GM10266 (cell line): ENCODE results near the gene KIF5C.

Experiments used
- DNase-seq: peaks from one replicate; pipeline ENCODE4 v3.0.0; 2012; ENCODE audit errors: extremely low spot score
- TF ChIP-seq, protein P1 (sequence below): IDR thresholded peaks from 2 replicates; pipeline ENCODE4 v1.5.1; 2012; ENCODE audit warnings: mild to moderate bottlenecking, low read depth; ENCODE audit not compliant: control insufficient read depth, insufficient read depth; ENCODE audit errors: missing control alignments

Gene KIF5C

DNA sequence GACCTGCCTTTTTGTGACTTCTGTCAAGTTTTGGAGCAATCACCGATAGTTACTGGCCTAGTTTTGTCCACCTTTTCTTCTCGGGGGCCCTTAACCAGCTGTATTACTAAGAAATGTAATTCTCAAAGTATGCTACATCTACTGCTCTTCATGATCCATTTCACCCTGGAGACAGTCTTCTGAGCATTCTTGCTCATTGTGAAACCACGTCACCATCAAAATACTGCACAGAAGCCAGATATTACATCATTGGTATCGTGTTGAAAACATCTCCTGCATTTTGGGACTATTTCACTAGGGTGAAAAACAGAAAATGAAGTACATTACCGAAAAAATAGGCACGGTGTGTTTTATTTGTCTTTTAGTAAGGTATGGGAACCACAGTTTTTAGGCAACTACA, 175.2 kb downstream of the KIF5C start:
- TF ChIP-seq, protein P1, sequence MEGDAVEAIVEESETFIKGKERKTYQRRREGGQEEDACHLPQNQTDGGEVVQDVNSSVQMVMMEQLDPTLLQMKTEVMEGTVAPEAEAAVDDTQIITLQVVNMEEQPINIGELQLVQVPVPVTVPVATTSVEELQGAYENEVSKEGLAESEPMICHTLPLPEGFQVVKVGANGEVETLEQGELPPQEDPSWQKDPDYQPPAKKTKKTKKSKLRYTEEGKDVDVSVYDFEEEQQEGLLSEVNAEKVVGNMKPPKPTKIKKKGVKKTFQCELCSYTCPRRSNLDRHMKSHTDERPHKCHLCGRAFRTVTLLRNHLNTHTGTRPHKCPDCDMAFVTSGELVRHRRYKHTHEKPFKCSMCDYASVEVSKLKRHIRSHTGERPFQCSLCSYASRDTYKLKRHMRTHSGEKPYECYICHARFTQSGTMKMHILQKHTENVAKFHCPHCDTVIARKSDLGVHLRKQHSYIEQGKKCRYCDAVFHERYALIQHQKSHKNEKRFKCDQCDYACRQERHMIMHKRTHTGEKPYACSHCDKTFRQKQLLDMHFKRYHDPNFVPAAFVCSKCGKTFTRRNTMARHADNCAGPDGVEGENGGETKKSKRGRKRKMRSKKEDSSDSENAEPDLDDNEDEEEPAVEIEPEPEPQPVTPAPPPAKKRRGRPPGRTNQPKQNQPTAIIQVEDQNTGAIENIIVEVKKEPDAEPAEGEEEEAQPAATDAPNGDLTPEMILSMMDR = no peak
- peak; percentile 40 for DNase-seq

DNA sequence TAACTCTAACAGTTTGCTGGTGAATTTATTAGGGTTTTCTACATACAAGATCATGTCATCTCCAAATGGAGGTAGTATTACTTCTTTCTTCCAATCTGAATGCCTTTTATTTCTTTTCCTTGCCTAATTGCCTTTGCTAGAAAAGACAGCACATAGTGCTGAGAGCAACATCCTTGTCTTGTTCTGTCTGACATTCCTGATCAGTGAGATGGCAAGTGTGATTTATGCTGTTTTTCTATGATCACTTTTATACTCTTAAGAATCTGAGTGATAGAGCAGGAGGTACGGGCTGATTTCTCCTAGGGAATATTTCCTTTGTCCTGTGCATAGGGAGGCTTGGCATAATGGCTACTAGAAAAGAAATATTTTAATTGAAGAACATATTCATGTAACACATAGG, 180.7 kb downstream of the KIF5C start:
- DNase-seq = no peak
- TF ChIP-seq, protein P1 = no peak

DNA sequence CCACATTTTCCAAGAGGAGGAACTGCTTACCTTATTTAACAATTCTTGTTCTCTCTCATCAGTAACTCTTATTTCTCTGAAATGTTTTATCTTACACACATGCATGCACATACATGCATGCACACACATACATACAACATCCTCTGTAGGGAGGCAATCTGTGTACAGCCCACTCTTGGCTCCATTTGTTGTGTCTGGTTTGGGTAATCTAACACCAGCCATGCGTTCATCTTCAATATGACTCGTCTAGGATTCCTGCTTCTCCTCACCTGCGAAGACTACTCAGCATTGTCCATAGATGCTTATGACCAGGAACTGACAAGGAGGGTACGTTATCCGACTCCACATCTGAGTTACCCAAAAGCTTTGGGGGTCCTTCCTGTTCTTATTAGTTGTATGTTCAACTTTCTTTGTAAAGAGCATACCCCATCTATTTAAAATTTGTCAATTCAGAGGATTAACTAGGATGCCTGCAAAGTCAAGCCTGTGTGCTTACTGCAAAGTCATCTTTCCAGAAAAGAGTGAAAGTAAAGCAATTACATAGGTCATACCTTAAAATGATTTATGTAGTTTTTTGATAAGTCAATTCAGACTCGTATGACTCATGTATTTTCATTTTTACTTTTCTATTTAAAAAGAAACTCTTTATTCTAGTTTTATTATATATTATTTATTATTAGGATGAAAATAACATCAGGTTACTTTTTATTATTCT, 181.7 kb downstream of the KIF5C start:
- TF ChIP-seq, protein P1 = no peak
- DNase-seq = no peak

DNA sequence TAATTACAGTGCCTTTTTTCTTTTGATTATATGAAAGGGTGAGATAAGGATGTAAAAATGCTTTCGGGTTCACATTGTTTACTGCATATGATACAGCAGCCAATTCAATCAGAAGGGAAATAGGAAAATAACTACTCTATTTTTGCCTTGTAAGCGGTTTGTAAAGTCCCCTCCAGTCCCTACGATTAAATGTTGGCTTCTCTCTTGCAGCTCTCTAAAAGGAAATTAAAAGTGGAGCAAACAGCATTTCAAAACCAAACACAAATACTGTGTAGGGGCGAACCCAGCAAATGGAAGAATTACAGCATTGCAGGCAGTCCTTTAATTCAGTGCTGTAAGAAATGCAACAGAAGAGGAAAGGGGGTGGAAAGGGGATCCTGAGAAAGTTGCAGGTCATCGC, 182.4 kb downstream of the KIF5C start:
- DNase-seq = no peak
- TF ChIP-seq, protein P1 = no peak

DNA sequence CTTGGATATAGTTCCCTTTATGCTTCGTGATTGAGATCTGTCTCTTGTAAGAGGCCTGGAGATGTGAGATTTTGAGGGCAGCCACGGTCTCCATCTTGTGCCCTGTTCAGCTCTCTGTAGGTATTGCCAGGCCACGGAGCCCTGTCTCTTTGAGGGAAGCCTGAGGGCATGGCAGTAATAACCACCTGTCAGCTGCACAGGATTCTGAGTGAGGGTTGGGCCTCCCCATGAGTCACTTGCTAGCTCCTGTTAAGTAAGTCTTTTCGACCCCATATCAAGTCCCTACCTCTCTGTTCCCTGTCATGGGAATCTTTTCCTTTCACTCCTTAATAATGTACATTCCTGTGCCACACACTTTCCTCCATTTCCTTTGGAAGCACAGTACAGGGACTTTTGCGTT, 183.9 kb downstream of the KIF5C start:
- TF ChIP-seq, protein P1 = no peak
- no peak for DNase-seq

DNA sequence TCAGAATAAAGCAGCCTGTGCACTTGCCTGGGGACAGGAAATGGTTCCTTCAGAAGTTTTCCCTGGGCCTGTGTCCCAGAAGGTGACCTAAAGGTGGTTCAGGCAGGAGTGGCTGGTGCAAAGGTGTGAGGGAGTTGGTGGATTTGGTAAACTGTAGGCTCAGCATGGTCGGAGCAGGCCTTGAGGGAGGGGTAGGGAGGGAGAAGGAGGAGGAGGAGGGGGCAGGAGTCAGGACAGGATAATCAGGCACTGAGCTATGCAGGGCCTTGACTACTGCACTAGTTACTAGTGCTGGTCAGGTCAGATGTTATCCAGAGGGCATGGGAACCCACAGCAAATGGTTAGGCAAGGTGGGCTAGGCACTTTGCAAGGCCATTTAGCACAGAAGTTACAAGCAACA, 184.8 kb downstream of the KIF5C start:
- DNase-seq = no peak
- TF ChIP-seq, protein P1 = no peak

DNA sequence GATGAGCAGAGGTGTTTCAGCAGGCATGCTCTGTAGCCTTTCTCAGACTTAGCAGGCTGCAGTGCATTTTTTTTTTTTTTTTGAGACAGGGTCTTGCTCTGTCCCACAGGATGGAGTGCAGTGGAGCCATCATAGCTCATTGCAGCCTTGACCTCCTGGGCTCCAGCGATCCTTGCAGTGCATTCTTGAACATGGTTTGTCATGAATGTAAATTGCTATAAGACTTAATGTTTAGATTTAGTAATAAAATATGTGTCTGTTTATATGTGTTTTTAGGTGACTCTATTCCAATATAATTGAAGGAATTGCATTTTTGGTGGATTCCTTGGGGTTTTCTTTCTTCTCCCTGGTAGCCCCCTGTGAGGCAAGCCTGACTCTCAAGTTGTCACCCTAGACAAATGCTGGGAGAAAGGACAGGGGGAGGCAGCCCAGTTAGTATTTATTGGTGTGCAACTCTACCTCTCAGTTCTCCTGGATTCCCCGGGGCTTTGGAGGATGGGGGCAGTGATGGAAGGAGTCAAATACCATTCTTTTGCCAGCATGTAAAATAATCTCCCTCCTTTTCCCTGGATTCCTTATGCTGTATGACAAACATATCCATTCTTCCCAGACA, 186.2 kb downstream of the KIF5C start:
- DNase-seq = no peak
- TF ChIP-seq, protein P1 = no peak
